Stimulated activated CD8-positive, alpha-beta memory T cell treated with anti-CD3 and anti-CD28 coated beads, Interleukin-7, amount 100 ng/mL, for 48 hours (primary cell): Measurements from ENCODE around the gene CKS1B.
"Not testable (repeated sequence)": the region's sequence is repeated elsewhere in the genome, so short reads cannot be mapped to it uniquely, and the experiment has no call there.

ENCODE experiments used
- DNase-seq, 2 donors: peaks; one replicate each; pipeline ENCODE4 v3.0.0-alpha.2; 2020; ENCODE audit warnings: low read depth in 1 of 2; ENCODE audit errors: extremely low read depth in 1 of 2

CKS1B gene

GRCh38 chr1:154963643-154964042 is 10.8 kb upstream of the CKS1B start:
- DNase-seq = no peak

GRCh38 chr1:154964359-154964758 is 10.1 kb upstream of the CKS1B start:
- DNase-seq = no peak

- DNase-seq = no peak
These were observed 8.4 kb upstream of the CKS1B start for GRCh38 chr1:154966111-154966510.

DNA sequence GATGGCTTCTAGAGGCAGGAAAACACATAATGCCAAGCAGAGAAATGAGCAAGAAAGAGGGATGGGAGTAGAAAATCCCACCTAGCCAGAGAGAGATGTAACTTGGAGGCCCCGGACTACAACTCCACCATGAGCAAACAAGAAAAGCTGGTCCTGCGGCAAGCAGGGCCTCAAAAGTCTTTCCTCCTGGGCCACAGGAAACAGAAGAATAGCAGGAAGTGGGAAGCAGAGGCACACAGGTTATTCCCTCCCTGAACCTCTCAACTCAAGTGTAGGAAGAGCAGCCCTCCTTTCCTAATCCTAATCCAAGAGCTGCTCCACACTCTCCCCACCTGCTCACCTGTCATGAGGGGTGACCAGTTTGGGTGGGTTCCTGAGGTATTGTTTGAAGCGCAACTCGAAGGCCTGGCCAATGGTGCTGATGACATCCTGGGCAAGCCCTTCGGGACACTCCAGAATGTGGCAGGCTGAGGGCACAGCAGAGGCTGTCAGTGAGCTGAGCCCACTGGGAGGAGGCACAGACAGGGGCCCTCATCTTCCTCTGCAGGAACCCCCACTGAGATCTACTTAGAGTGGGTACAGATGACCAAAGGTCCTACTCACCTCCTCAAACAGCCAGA is 7.0 kb upstream of the CKS1B start:
- no peak for DNase-seq

- no peak for DNase-seq
These were observed 5.8 kb upstream of the CKS1B start for GRCh38 chr1:154968731-154969130.

GRCh38 chr1:154969246-154969645 is 5.2 kb upstream of the CKS1B start:
- DNase-seq = no peak

GRCh38 chr1:154969860-154970452 is 4.5 kb upstream of the CKS1B start:
- DNase-seq = no peak

DNA sequence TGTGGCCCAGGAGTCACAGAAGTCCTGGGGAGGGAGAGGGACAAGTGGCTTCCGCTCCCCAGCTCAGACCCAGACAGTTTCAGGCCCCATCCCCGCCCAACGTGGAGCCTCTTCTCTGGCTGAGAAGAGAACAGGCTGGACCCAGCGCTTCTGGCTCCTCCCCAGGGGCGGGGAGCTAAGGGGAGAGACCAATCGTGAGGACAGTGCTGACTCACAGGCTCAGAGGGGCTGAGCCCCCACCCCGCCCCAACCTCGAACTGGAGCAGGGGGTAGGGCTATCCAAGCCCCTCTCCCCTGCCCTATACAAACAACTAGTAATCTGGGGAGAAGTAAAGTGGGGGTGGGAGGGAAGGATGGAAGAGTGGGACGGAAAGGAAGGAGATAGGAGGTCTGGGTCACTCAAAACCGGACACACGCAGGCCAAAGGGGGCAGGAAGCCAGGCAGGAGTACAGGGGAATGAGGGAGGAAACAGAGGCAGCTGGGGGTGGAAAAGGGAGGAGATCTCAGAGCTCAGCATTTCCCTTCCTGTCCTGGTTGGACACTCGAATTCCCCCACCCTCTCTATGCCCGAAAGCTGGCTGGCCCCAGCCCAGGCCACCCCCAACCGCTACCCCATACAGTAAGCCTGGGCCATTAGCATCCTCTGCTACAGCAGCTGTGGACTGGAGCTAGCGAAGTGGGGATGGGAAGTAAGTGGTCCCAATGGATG is 3.7 kb upstream of the CKS1B start, which contains the start of gene SHC1:
Gene SHC1 (minus strand): TSS at position 117 of the 710 bp plus-strand sequence. CDS start 221 bp downstream, outside the sequence.
- DNase-seq = peak in 1 of 2 donors; percentile 41

DNA sequence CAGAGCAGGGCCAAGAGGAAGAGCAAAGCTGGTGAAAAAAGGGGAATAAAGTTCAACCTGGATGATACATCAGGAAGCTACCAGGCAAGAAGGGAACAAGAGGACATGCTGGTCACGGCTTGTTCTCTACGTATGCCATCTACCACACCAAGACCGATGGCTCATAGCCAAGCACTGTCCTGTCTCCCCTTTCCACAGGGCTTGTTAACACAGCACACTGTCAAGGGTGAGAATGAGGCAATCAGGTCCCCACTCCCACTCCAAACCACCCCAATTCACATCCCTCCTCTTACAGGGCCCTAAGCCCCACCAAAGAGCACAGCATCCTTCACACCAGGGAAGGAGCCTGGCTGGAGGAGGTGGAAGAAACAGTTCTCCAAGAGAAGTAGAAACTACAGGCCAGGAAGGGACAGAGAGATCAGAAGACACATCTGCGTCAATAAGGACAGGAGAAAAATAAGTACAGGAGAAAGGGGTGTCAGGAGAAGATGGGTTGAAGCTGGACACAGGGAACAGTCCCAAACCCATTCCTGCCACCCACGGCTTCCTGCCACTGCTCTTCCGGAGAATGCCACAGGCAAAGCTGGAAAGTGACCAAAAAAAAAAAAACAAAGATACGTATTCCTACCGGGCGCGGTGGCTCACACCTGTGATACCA is 3.0 kb upstream of the CKS1B start:
- DNase-seq = no peak

- no peak for DNase-seq
These were observed 2.3 kb upstream of the CKS1B start for GRCh38 chr1:154972213-154972516.

- DNase-seq = no peak
These were observed 1.8 kb upstream of the CKS1B start for GRCh38 chr1:154972517-154973343.

- peak; percentile 84 to 94 for DNase-seq
These were observed 958 bp upstream of the CKS1B start for GRCh38 chr1:154973344-154974101.

DNA sequence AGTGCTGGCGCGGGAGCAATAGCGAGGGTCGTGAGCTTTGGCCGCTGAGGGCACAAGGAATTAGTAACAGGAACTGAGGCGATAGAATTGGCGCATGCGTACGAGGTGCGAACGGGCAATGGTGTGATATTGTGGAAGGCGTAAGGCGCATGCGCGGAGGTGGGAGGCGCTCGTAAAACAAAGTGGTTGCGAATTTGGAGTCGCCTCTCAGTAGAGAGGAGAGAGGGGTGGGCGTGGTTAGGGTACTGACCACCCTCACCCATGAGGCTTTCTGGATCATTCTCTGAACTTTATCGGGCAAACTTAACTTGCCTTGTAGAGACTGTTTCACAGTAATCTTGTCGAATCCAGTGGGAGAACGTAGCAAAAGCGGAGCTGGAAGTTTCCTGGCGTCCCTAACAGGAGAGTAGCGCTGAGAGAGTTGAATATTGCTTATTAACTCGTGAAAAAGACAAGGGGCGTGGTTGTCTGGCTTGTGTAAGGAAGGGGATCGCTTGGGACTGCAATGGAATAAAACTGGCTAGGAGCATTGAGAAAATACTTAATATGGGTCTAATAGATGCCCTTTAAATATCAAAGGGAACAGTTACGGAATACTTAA is 427 bp downstream of the CKS1B start:
- peak; percentile 86 to 93 for DNase-seq

DNA sequence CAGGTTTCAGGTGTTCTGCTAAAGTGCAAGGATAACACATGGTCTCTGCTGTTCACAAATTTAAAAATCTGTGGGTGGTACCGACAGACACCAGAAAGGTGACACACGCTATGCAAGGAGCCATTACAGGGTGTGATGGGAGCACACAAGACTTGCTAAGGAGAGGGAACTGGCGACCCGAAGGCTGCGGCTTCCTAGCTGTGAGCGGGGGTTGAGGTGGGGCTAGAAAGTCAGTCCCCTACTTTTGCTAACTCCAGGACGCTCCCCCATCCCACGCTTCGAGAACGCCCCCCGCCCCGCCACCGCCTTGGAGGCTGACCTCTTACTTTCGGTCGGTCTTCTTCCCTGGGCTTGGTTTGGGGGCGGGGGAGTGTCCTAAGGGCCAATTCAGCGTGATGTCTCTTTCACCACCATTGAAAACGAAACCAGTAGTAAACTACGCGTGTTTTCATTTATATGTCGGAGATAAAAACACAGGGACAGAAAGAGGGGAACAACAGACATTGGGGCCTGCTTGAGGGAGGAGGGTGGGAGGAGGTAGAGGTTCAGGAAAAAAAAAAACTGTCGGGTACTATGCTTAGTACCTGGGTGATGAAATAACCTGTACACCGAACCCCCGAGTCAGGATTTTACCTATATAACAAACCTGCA is 1.1 kb downstream of the CKS1B start:
- peak; percentile 48 to 69 for DNase-seq

DNA sequence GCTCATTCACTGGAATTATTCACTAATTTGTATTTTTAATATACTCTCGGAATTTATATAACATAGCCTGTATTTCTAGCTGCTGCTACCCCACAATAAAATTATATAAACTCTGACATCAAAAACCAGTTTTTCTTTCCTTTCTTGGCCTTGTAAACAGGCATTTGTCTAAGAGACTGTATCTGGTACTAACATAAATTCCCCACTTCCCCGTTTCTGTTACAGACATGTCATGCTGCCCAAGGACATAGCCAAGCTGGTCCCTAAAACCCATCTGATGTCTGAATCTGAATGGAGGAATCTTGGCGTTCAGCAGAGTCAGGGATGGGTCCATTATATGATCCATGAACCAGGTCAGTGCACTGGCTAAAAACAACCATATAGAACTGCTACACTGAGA is 3.3 kb downstream of the CKS1B start:
- not testable (repeated sequence) for DNase-seq

- no peak for DNase-seq
These were observed 3.9 kb downstream of the CKS1B start for GRCh38 chr1:154978360-154978759.

- no peak for DNase-seq
These were observed 7.9 kb downstream of the CKS1B start for GRCh38 chr1:154982341-154982740.

- peak; percentile 91 to 96 for DNase-seq
These were observed 8.6 kb downstream of the CKS1B start, which contains the start of gene FLAD1 for GRCh38 chr1:154982897-154983648. FLAD1 (plus strand) TSS chr1:154983344; CDS start chr1:154983695, 351 bp downstream.
